ENCODE data around the gene AGBL5. TPM values are rescaled to one million over a fixed set of nuclear protein-coding genes. Genes with fewer than 3 reads are reported as not detected.

The AGBL5 gene
- total and polyA plus RNA-seq, 9 of the 15 experiments (the other 6 are each of a cell fraction or from before 2014, with no cell fraction given), result 3.3 to 52.7 (median 26.2) TPM

DNA sequence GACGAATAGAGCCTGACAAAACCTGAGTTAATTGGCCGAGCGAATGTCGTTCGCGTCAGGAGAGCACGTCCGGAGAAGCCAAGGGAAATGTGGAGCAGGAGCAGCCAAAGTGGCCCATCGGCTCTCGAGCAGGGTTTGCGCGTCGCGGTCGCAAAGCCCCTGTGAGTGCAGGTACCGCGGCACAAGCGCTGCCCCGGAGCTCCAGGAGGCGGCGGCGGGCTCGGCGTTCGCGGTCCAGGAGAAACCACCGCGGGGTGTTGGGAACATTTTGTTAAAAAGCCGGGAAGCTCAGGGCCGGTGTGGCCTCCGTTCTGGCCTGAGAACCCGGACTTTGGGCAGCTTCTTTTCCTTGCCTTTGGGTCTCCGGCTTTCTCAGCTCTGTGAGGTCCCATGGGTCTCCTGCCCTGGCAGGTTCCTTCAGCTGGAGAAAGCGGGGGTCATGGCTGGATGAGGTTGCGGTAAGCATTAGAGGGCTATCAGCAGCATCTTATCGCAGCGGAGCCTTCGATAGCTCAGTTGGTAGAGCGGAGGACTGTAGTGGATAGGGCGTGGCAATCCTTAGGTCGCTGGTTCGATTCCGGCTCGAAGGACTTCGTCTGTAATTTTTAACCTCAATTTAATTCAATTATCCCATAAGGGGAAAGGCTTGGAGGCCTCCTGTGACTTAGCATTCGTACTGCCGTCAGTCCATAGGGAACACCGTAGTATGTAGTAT lies 1.0 kb upstream of the AGBL5 start (continued):
- TF ChIP-seq PHTF2 (CRISPR knock-in tag; IDR thresholded peaks at IDR 0.05), result 0 out of 2 replicates have a peak, but pooled peaks have one; percentile 59
- peak; percentile 6; the same call in 1 of the 2 replicates for TF ChIP-seq KLF13 (tag; IDR thresholded peaks at IDR 0.05; ENCODE audit: borderline replicate concordance, low read depth)
- peak; percentile 84 for TF ChIP-seq ETS1 (conservative IDR thresholded peaks at IDR 0.05; ENCODE audit: control insufficient read depth, low read depth, low read length)
- TF ChIP-seq NFE2 (IDR thresholded peaks at IDR 0.05; ENCODE audit: low read depth), result peak; percentile 54; the same call in 1 of the 2 replicates
- TF ChIP-seq NCOR1 (IDR thresholded peaks at IDR 0.05), result peak; percentile 40; the same call in 1 of the 2 replicates
- TF ChIP-seq POLR2AphosphoS2 (IDR thresholded peaks at IDR 0.05; ENCODE audit: low read length), result peak; percentile 92; the same call in 1 of the 2 replicates
- no peak for TF ChIP-seq JUN (IDR thresholded peaks at IDR 0.05; ENCODE audit: borderline replicate concordance, low read depth, low read length)
- peak; percentile 44; the same call in 1 of the 2 replicates for TF ChIP-seq JUN (CRISPR knock-in tag; IDR thresholded peaks at IDR 0.05; ENCODE audit: borderline replicate concordance)
- peak; percentile 62; the same call in 1 of the 2 replicates for TF ChIP-seq ATF3 (IDR thresholded peaks at IDR 0.05)
- no peak for TF ChIP-seq ATF3 (CRISPR knock-in tag; conservative IDR thresholded peaks at IDR 0.05)
- peak; percentile 94 for TF ChIP-seq GTF3C2 (IDR thresholded peaks at IDR 0.05; ENCODE audit: borderline replicate concordance, extremely low read depth, insufficient read length)
- no peak for TF ChIP-seq MEF2D (tag; conservative IDR thresholded peaks at IDR 0.05; ENCODE audit: low read depth)
- TF ChIP-seq POLR2H (tag; IDR thresholded peaks at IDR 0.05; ENCODE audit: low read depth), result peak; percentile 100; the same call in 1 of the 2 replicates
- 0 out of 2 replicates have a peak, but pooled peaks have one; percentile 24 for TF ChIP-seq MEF2A (IDR thresholded peaks at IDR 0.05; ENCODE audit: control insufficient read depth, low read depth, low read length)
- peak; percentile 96 for TF ChIP-seq BRF1 (IDR thresholded peaks at IDR 0.05; ENCODE audit: borderline replicate concordance, extremely low read depth, insufficient read length)
- peak; percentile 63 for TF ChIP-seq ZBTB8A (IDR thresholded peaks at IDR 0.05; ENCODE audit: partially characterized antibody)
- peak; percentile 69; the same call in 1 of the 2 replicates for TF ChIP-seq ZFPM2 (CRISPR knock-in tag; IDR thresholded peaks at IDR 0.05)
- TF ChIP-seq TCF7 (IDR thresholded peaks at IDR 0.05; ENCODE audit: borderline replicate concordance), result no peak
- TF ChIP-seq RB1 (IDR thresholded peaks at IDR 0.05; ENCODE audit: low read depth), result peak; percentile 83
- no peak for TF ChIP-seq ZNF766 (CRISPR knock-in tag; conservative IDR thresholded peaks at IDR 0.05)
- TF ChIP-seq KDM1A (IDR thresholded peaks at IDR 0.05), result peak in 1 of 2 experiments; percentile 48; a peak in 2 of 4 replicates
- peak; percentile 99 for TF ChIP-seq KLF1 (tag; IDR thresholded peaks at IDR 0.05)
